Smooth muscle cell of the brain vasculature (primary cell): ENCODE measurements around the gene RABEP2.
"Not testable (repeated sequence)": the region's sequence is repeated elsewhere in the genome, so short reads cannot be mapped to it uniquely, and the experiment has no call there.

Experiments
- DNase-seq: peaks from one replicate; pipeline ENCODE4 v3.0.0-alpha.2; 2012; ENCODE audit warnings: low read depth, low spot score

Gene RABEP2, protein sequence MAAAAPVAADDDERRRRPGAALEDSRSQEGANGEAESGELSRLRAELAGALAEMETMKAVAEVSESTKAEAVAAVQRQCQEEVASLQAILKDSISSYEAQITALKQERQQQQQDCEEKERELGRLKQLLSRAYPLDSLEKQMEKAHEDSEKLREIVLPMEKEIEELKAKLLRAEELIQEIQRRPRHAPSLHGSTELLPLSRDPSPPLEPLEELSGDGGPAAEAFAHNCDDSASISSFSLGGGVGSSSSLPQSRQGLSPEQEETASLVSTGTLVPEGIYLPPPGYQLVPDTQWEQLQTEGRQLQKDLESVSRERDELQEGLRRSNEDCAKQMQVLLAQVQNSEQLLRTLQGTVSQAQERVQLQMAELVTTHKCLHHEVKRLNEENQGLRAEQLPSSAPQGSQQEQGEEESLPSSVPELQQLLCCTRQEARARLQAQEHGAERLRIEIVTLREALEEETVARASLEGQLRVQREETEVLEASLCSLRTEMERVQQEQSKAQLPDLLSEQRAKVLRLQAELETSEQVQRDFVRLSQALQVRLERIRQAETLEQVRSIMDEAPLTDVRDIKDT

DNA sequence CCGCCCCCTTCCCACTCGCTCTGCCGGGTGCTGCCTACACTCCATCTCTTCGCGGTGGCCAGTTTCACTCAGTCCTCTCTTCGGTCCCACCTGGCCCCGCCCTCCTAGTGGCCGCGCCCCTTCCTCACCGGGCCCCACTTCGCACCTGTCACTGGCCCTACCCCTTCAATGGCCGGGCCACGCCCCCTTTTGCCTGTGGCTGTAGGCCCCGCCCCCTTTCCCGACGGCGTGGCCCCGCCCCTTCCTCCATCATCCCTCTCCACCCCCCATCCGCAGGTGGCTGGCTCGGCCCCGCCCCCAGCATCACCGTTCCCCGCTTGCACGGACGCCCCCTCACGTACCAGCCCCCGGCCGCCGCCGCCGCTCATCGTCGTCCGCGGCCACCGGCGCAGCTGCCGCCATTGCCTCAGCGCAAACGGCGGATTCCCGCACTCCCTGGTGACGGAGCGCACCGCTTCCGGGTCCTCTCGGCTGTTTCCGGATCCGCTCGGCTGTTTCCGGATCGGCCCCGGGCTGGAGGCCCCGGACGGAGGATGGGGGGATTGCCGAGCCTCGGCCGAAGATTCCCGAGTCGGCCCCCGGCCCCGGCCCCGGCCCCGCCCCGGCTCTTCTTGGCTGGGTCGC lies at the start of gene RABEP2:
RABEP2 (minus strand) TSS at position 477 of the 624 bp plus-strand sequence; CDS start at position 402, 75 bp downstream.
- peak; percentile 69 for DNase-seq

DNA sequence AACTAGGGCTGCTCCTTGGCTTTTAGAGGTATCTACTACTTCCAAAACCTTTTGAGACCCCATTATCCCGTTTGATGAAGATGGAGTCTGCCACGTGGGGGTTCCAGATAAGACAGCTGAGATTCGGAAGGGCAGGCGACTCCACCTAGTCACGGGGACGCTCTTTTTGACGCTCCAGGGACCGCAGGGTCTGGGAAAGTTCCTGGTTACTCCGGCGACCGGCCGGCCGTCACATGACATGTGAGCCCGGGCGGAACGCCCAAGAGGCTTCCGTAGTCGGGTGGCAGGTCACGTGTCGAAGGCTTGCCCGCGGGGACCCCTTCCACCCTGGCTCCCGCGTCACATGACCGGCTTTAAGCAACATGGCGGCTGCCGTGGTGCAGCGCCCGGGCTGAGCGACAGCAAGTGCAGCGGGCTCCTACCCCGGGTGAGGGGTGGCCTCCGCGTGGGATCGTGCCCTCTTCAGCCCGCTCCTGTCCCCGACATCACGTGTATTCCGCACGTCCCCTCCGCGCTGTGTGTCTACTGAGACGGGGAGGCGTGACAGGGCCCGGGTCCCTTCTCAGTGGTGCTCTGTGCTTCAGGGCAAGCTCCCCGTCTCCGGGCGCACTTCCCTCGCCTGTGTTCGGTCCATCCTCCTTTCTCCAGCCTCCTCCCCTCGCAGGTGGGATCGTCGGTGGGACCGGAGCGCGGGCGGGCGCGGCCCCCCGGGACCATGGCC lies 49.6 kb upstream of the RABEP2 start, which contains the start of gene SPNS1:
SPNS1 (plus strand) TSS at position 342 of the 721 bp plus-strand sequence; CDS start at position 716, 374 bp downstream.
- DNase-seq = peak; percentile 93

- peak; percentile 46 for DNase-seq
These were observed 49.0 kb upstream of the RABEP2 start for GRCh38 chr16:28974007-28974436.

DNA sequence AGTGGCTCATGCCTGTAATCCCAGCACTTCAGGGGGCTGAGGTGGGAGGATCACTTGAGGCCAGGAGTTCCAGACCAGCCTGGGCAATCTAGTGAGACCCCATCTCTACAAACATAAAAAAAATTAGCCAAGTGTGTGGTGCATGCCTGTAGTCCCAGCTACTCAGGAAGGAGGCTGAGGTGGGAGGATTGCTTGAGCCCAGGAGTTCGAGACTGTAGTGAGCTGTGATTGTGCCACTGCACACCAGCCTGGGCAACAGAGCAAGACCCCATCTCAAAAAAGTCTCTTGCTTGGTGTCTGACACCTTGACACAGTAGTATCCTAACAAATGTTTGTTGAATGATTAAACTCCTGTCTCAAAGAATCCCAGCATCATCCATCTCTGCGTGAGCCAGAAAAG lies 44.7 kb upstream of the RABEP2 start:
- DNase-seq = not testable (repeated sequence)

- DNase-seq = no peak
These were observed 42.1 kb upstream of the RABEP2 start for GRCh38 chr16:28967156-28967555.

GRCh38 chr16:28964496-28964895 lies 39.5 kb upstream of the RABEP2 start:
- DNase-seq = no peak

DNA sequence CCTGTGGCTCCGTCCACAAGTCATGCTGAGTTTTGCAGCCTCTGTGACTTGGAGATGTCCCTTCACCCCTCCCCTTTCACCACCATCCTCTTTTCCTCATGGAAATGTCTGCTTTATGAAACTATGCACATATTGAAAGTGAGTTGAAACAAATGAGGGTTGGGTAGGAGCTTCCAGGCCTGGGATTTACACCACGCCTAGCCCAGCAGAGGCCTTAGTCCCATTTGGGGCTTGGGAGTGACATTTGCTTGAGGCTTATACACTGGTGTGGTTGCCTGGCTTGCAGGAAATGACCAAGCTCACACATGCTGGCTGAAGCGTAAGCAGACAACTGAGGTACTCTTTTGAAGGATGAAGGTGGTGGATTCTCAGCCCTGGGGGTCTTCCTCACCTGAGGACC lies 39.0 kb upstream of the RABEP2 start:
- DNase-seq = no peak

DNA sequence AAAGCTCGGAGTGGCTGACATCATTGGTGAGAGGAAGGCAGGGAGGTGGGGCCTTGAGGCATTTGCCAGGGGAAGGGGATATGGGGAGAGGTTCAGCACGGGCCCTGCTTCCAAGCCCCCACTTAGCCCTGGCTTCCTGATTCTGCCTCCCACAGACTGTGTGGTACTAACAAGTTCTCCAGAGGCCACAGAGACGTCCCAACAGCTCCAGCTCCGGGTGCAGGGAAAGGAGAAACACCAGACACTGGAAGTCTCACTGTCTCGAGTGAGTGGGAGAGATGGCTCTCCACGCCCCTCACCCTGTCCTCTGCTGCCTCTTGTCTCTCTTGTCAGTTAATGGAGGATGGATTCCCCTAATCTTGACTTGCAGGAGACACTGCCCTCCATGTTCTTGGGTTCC lies 33.8 kb upstream of the RABEP2 start:
- no peak for DNase-seq

- DNase-seq = no peak
These were observed 33.2 kb upstream of the RABEP2 start for GRCh38 chr16:28958216-28958615.

DNA sequence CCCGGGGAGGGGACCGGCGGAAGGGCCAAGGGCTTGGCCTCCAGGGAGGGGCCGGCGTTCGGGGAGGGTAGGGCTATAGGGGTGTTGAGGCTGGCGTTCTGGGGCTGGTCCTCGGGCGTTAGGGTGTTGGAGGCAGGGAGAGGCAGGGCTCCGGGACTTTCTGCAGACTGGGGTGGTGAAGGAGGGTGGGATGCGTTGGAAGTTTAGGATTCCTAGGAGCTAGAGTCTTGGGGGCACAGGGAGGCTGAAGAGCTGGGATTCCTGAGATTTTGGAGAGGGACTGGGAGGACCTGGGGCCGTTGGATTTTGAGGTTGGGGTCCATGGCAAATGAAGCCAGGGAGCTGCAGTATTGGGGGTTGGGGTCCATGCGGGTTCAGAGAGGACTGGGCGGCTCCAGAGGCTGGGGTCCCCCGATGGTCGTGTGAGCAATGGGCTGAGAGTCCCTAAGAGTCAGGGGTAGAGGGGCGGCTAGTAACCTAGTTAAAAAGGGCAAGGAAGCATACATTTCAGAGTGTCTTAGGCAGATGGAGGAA lies 26.4 kb upstream of the RABEP2 start:
- no peak for DNase-seq

DNA sequence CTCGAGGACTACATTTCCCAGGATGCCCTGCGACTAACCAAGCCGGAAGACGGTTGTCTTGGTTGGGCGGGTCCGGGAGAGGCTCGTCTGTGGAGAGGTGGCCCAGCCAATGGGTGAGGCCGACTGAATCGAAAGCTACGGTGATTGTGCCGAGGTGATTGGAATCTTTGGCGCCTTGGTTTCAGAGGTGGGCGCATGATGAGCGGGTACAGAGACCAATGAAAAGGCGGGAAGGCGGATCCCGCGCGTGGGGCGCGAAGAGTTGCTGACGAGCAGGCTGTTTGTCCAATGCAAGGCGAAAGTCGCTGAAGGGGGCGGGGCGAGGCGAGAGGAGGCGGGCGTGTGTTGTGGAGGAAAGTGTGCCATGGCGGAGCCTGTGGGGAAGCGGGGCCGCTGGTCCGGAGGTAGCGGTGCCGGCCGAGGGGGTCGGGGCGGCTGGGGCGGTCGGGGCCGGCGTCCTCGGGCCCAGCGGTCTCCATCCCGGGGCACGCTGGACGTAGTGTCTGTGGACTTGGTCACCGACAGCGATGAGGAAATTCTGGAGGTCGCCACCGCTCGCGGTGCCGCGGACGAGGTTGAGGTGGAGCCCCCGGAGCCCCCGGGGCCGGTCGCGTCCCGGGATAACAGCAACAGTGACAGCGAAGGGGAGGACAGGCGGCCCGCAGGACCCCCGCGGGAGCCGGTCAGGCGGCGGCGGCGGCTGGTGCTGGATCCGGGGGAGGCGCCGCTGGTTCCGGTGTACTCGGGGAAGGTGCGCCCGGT lies 25.8 kb upstream of the RABEP2 start, which contains the start of gene NFATC2IP:
NFATC2IP (plus strand) TSS at position 290 of the 762 bp plus-strand sequence; CDS start at position 365, 75 bp downstream.
- peak; percentile 100 for DNase-seq

- DNase-seq = no peak
These were observed 21.6 kb upstream of the RABEP2 start for GRCh38 chr16:28946681-28947080.

GRCh38 chr16:28943281-28943680 lies 18.2 kb upstream of the RABEP2 start:
- no peak for DNase-seq

GRCh38 chr16:28939825-28940224 lies 14.8 kb upstream of the RABEP2 start:
- not testable (repeated sequence) for DNase-seq

- DNase-seq = no peak
These were observed 13.7 kb upstream of the RABEP2 start for GRCh38 chr16:28938721-28939120.

DNA sequence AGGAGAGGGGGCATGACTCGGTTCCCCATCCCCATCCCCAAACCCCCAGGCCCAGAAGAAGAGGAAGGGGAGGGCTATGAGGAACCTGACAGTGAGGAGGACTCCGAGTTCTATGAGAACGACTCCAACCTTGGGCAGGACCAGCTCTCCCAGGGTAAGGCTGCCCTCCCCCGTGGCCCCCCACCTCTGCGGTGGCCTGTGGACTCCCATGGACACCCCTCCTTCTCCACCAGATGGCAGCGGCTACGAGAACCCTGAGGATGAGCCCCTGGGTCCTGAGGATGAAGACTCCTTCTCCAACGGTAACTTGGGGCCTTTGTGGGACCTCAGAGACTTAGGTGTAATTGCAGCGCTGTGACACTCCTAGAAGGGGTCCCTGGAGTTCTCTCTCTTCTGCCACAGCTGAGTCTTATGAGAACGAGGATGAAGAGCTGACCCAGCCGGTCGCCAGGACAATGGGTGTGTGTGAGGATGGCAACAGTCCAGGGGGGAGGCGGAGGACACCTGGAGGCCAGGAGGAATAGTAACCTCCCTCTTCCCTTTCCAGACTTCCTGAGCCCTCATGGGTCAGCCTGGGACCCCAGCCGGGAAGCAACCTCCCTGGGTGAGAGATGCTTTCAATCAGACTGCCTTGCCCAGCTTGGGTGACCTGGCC lies 12.3 kb upstream of the RABEP2 start:
- DNase-seq = no peak

DNA sequence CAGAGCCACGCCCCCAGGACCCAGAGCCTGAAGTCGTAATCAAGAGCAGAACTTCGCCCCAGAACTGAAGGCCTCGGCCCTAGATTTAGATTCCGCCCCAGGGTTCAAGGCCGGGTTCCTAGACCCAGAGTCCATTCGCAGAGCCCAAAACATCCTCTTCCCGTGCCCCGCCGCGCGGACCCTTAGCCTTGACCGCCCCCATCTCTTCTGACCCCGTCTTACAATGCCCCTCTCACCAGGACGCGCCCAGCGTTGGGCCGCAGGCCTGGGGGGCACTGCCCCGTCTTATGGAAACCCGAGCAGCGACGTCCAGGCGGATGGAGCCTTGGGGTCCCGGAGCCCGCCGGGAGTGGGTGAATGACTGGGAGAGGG lies 11.7 kb upstream of the RABEP2 start:
- DNase-seq = no peak

- DNase-seq = peak; percentile 21
These were observed 11.1 kb upstream of the RABEP2 start for GRCh38 chr16:28935924-28936783.

DNA sequence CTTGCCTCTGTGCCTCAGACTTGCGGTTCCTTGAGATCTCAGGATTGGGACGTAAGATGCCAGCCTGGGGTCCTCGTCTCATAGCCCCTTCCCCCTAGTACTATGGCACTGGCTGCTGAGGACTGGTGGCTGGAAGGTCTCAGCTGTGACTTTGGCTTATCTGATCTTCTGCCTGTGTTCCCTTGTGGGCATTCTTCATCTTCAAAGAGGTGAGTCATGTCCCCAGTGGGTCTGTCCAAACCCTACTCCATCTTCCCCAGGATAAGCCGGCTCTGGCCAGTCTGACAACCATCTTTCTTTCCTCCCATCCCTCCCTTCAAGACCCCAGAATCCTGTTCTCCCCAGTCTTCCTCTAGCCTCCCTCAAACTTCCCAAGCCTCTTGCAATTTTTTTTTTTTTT lies 10.3 kb upstream of the RABEP2 start:
- no peak for DNase-seq
